Measurements from ENCODE around the gene ZNF273.
"Not testable (repeated sequence)": the region's sequence is repeated elsewhere in the genome, so short reads cannot be mapped to it uniquely, and the experiment has no call there.

DNA sequence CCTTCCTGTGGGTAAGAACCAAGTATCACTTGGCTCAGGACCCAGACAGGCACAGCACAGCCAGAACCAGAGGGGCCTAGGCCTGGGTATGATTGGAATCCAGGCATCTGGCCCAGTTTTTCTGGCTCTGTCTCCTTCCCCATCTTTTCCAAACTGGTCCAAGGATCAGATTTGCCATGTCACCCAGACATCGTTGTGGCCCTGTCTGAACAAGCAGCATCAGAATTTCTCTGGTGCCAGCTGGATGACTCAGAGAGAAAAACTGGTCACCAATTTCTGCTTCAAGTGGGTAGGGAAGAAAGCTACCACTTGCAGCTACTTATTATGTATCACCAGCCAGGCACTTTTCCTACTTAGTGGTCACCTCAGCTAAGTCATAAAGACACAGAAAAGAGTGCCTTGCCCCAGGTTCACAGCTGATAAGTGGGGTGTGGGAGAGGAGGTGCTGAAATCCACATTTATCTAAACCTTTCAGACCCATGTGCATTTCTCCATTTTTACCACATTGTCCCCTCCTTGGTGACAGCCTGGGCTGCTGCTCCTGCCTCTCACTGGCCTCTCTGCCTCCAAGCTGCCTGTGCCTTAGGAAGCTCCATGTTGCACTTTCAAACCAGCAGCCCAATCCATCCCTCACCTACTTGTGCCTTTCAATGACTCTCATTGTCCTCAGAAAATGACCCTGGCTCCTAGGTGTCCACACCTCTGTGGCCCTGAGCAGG is 11.6 kb upstream of the ZNF273 start:
- TF ChIP-seq, protein P1, sequence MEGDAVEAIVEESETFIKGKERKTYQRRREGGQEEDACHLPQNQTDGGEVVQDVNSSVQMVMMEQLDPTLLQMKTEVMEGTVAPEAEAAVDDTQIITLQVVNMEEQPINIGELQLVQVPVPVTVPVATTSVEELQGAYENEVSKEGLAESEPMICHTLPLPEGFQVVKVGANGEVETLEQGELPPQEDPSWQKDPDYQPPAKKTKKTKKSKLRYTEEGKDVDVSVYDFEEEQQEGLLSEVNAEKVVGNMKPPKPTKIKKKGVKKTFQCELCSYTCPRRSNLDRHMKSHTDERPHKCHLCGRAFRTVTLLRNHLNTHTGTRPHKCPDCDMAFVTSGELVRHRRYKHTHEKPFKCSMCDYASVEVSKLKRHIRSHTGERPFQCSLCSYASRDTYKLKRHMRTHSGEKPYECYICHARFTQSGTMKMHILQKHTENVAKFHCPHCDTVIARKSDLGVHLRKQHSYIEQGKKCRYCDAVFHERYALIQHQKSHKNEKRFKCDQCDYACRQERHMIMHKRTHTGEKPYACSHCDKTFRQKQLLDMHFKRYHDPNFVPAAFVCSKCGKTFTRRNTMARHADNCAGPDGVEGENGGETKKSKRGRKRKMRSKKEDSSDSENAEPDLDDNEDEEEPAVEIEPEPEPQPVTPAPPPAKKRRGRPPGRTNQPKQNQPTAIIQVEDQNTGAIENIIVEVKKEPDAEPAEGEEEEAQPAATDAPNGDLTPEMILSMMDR (IDR thresholded peaks at IDR 0.05): not testable (repeated sequence)
- not testable (repeated sequence) for TF ChIP-seq EP300 (IDR thresholded peaks at IDR 0.05)

Measured in stomach (tissue), 4 donors.